Central memory CD8-positive, alpha-beta T cell (primary cell): ENCODE data around the gene CSTA.

ENCODE experiments used
- ATAC-seq: fragments of 150-1000 bp; cut with Tn5 transposase; replicated peaks from 2 replicates; pipeline ENCODE4 v1.10.0; 2022; ENCODE audit warnings: mild to moderate bottlenecking, moderate FRiP score, moderate number of reproducible peaks; ENCODE audit not compliant: poor library complexity, severe bottlenecking; ENCODE audit errors: extremely low read depth
- DNase-seq, 2 donors: peaks; one replicate each; pipeline ENCODE4 v3.0.0; 2021; ENCODE audit warnings: low spot score in 2 of 2
- H3K27ac Mint-ChIP-seq: one replicate; pipeline ENCODE4 v1.8.0; 2022; ENCODE audit warnings: low read depth, mild to moderate bottlenecking, moderate library complexity, mixed read lengths
- H3K27me3 Mint-ChIP-seq: one replicate; pipeline ENCODE4 v1.8.0; 2022; ENCODE audit warnings: mixed read lengths
- H3K36me3 Mint-ChIP-seq: one replicate; pipeline ENCODE4 v1.8.0; 2022; ENCODE audit warnings: mild to moderate bottlenecking, moderate library complexity, mixed read lengths; ENCODE audit not compliant: insufficient read depth
- H3K4me1 Mint-ChIP-seq: one replicate; pipeline ENCODE4 v1.8.0; 2022; ENCODE audit warnings: mixed read lengths
- H3K4me3 Mint-ChIP-seq: one replicate; pipeline ENCODE4 v1.8.0; 2022; ENCODE audit warnings: mild to moderate bottlenecking, moderate library complexity, mixed read lengths
- H3K9me3 Mint-ChIP-seq: one replicate; pipeline ENCODE4 v1.8.0; 2022; ENCODE audit warnings: mixed read lengths

Gene CSTA

GRCh38 chr3:122324871-122325323 is at the start of gene CSTA:
Gene CSTA, plus strand, starts transcription at chr3:122325248. Its CDS starts 45 bp downstream, at chr3:122325293.
- no peak for DNase-seq
- H3K4me1 Mint-ChIP-seq = no peaks in the 10 kb centered on the region
- no peaks in the 10 kb centered on the region for H3K36me3 Mint-ChIP-seq
- H3K9me3 Mint-ChIP-seq = no peaks in the 10 kb centered on the region
- no peak for ATAC-seq
- no peak within 1 kb of the TSS for H3K27ac Mint-ChIP-seq
- no peaks in the 10 kb centered on the region for H3K27me3 Mint-ChIP-seq
- H3K4me3 Mint-ChIP-seq = no peak within 1 kb of the TSS

GRCh38 chr3:122281891-122282290 is 43.2 kb upstream of the CSTA start:
- Mint-ChIP-seq H3K27ac (no peak overlapping the region), H3K9me3 (no peaks in the 10 kb centered on the region), H3K4me3 (no peak overlapping the region), H3K36me3 (no peaks in the 10 kb centered on the region), H3K4me1 (no peaks in the 10 kb centered on the region), H3K27me3 (peaks cover 25% of the 10 kb centered on the region)
- DNase-seq = no peak
- no peak for ATAC-seq

- Mint-ChIP-seq H3K36me3 (no peaks in the 10 kb centered on the region), H3K27ac (no peak overlapping the region)
- no peak for ATAC-seq
Measured at GRCh38 chr3:122283796-122284445, 41.1 kb upstream of the CSTA start.

GRCh38 chr3:122284486-122284885 is 40.6 kb upstream of the CSTA start:
- no peak overlapping the region for H3K4me3 Mint-ChIP-seq
- H3K9me3 Mint-ChIP-seq = no peaks in the 10 kb centered on the region
- ATAC-seq (no peak), DNase-seq (no peak)
- H3K4me1 Mint-ChIP-seq = no peaks in the 10 kb centered on the region
- no peak overlapping the region for H3K27ac Mint-ChIP-seq
- peaks cover 46% of the 10 kb centered on the region for H3K27me3 Mint-ChIP-seq
- H3K36me3 Mint-ChIP-seq = no peaks in the 10 kb centered on the region

More at GRCh38 chr3:122283796-122284445, 41.1 kb upstream of the CSTA start:
- no peak for DNase-seq
- H3K4me3 Mint-ChIP-seq = no peak overlapping the region
- H3K4me1 Mint-ChIP-seq = no peaks in the 10 kb centered on the region
- no peaks in the 10 kb centered on the region for H3K9me3 Mint-ChIP-seq
- peaks cover 41% of the 10 kb centered on the region for H3K27me3 Mint-ChIP-seq

- H3K27me3 Mint-ChIP-seq = peaks cover 5% of the 10 kb centered on the region
Measured at GRCh38 chr3:122294359-122294758, 30.7 kb upstream of the CSTA start.

GRCh38 chr3:122295266-122296062 is 29.6 kb upstream of the CSTA start:
- ATAC-seq (no peak), DNase-seq (no peak)
- Mint-ChIP-seq H3K27ac (no peak overlapping the region), H3K27me3 (no peaks in the 10 kb centered on the region), H3K4me3 (no peak overlapping the region), H3K9me3 (no peaks in the 10 kb centered on the region), H3K36me3 (no peaks in the 10 kb centered on the region), H3K4me1 (no peaks in the 10 kb centered on the region)

More at GRCh38 chr3:122294359-122294758, 30.7 kb upstream of the CSTA start:
- H3K9me3 Mint-ChIP-seq = no peaks in the 10 kb centered on the region
- no peak overlapping the region for H3K27ac Mint-ChIP-seq
- ATAC-seq = no peak
- DNase-seq = no peak
- H3K36me3 Mint-ChIP-seq = no peaks in the 10 kb centered on the region
- no peaks in the 10 kb centered on the region for H3K4me1 Mint-ChIP-seq
- no peak overlapping the region for H3K4me3 Mint-ChIP-seq

- no peaks in the 10 kb centered on the region for H3K9me3 Mint-ChIP-seq
- H3K27me3 Mint-ChIP-seq = no peaks in the 10 kb centered on the region
- H3K36me3 Mint-ChIP-seq = no peaks in the 10 kb centered on the region
- DNase-seq (no peak), ATAC-seq (no peak)
- H3K4me3 Mint-ChIP-seq = no peak overlapping the region
- H3K27ac Mint-ChIP-seq = no peak overlapping the region
- no peaks in the 10 kb centered on the region for H3K4me1 Mint-ChIP-seq
Measured at GRCh38 chr3:122298239-122298638, 26.8 kb upstream of the CSTA start.

GRCh38 chr3:122299215-122299614 is 25.8 kb upstream of the CSTA start:
- ATAC-seq (no peak), DNase-seq (no peak)
- H3K27ac Mint-ChIP-seq = no peak overlapping the region
- H3K27me3 Mint-ChIP-seq = no peaks in the 10 kb centered on the region
- no peak overlapping the region for H3K4me3 Mint-ChIP-seq
- no peaks in the 10 kb centered on the region for H3K4me1 Mint-ChIP-seq
- H3K36me3 Mint-ChIP-seq = no peaks in the 10 kb centered on the region
- H3K9me3 Mint-ChIP-seq = no peaks in the 10 kb centered on the region

GRCh38 chr3:122299872-122300460 is 25.1 kb upstream of the CSTA start:
- Mint-ChIP-seq H3K36me3 (no peaks in the 10 kb centered on the region), H3K27me3 (no peaks in the 10 kb centered on the region), H3K27ac (no peak overlapping the region), H3K4me3 (no peak overlapping the region), H3K4me1 (no peaks in the 10 kb centered on the region), H3K9me3 (no peaks in the 10 kb centered on the region)
- ATAC-seq = no peak
- DNase-seq = peak in 1 of 2 donors; percentile 35

- H3K9me3 Mint-ChIP-seq = no peaks in the 10 kb centered on the region
- H3K36me3 Mint-ChIP-seq = no peaks in the 10 kb centered on the region
- no peak for DNase-seq
- no peaks in the 10 kb centered on the region for H3K4me1 Mint-ChIP-seq
- no peak for ATAC-seq
- H3K4me3 Mint-ChIP-seq = no peak overlapping the region
- H3K27ac Mint-ChIP-seq = no peak overlapping the region
- H3K27me3 Mint-ChIP-seq = no peaks in the 10 kb centered on the region
Measured at GRCh38 chr3:122301063-122301462, 24.0 kb upstream of the CSTA start.

- H3K36me3 Mint-ChIP-seq = no peaks in the 10 kb centered on the region
- DNase-seq = no peak
- no peaks in the 10 kb centered on the region for H3K27me3 Mint-ChIP-seq
- H3K27ac Mint-ChIP-seq = no peak overlapping the region
- H3K4me1 Mint-ChIP-seq = no peaks in the 10 kb centered on the region
- no peak overlapping the region for H3K4me3 Mint-ChIP-seq
- H3K9me3 Mint-ChIP-seq = no peaks in the 10 kb centered on the region
- ATAC-seq = no peak
Measured at GRCh38 chr3:122305818-122306621, 19.0 kb upstream of the CSTA start.

GRCh38 chr3:122306622-122306953 is 18.5 kb upstream of the CSTA start:
- H3K27ac Mint-ChIP-seq = no peak overlapping the region
- no peaks in the 10 kb centered on the region for H3K27me3 Mint-ChIP-seq
- no peak for DNase-seq
- ATAC-seq = no peak
- no peak overlapping the region for H3K4me3 Mint-ChIP-seq
- no peaks in the 10 kb centered on the region for H3K9me3 Mint-ChIP-seq
- H3K36me3 Mint-ChIP-seq = no peaks in the 10 kb centered on the region
- no peaks in the 10 kb centered on the region for H3K4me1 Mint-ChIP-seq
